ENCODE results near the gene IPO13. TPM values are rescaled to one million over a fixed set of nuclear protein-coding genes. Genes with fewer than 3 reads are reported as not detected.

IPO13 gene
- polyA plus RNA-seq, 3 donors, result 10.1 to 20.4 (median 10.6) TPM

GRCh38 chr1:43936431-43937151 is 10.2 kb upstream of the IPO13 start:
- Histone ChIP-seq H3K4me1 (ENCODE audit: control insufficient read depth in 1 of 2, insufficient read depth in 2 of 2, low read length in 2 of 2) (peaks cover 35 to 39% of the 10 kb centered on the region in 2 donors), H3K4me3 (replicated peaks in 1 of 3; ENCODE audit: low read depth in 2 of 3, low read length in 3 of 3) (peak overlapping the region in 2 of 3 experiments; percentile 2 to 68), H3K9ac (ENCODE audit: insufficient read depth, low read length, poor library complexity, severe bottlenecking) (peak overlapping the region; percentile 19), H3K4me2 (replicated peaks; ENCODE audit: extremely low read depth, low read length, poor library complexity, severe bottlenecking) (peak overlapping the region; percentile 86), H2AFZ (ENCODE audit: insufficient read depth, low read depth, low read length, poor library complexity, severe bottlenecking) (peak overlapping the region; percentile 61), H3K27me3 (ENCODE audit: control insufficient read depth in 2 of 2, insufficient read depth in 2 of 2, low read length in 2 of 2) (peaks cover 0 to 7% of the 10 kb centered on the region in 2 donors), H3K79me2 (ENCODE audit: insufficient read depth, low read length) (peaks cover 13% of the 10 kb centered on the region), H3K9me3 (replicated peaks in 1 of 2; ENCODE audit: control insufficient read depth in 1 of 2, insufficient read depth in 1 of 2, low read length in 2 of 2) (no peaks in the 10 kb centered on the region), H4K20me1 (ENCODE audit: insufficient read depth, low read length) (no peaks in the 10 kb centered on the region), H3K36me3 (replicated peaks in 1 of 2; ENCODE audit: control insufficient read depth in 1 of 2, insufficient read depth in 2 of 2, low read length in 2 of 2) (no peaks in the 10 kb centered on the region), H3K27ac (ENCODE audit: low read depth in 1 of 2, low read length in 2 of 2) (no peak overlapping the region)
- intact Hi-C loops (cut with micrococcal nuclease), result loop anchor here in 1 of 2 donors (10.0 kb wide), 1 partner anchor 402 kb away; the partner anchor contains the start of gene PTPRF
- H3K4me3 Mint-ChIP-seq, result peak overlapping the region; percentile 62 to 77
- peaks cover 6 to 25% (median 11%) of the 10 kb centered on the region in 3 donors for H3K27me3 Mint-ChIP-seq (ENCODE audit: low read depth in 3 of 3)
- DNase-seq, result peak; percentile 42 to 49 (median 49)
- TF ChIP-seq CTCF (IDR thresholded peaks at IDR 0.05), result no peak
- H3K36me3 Mint-ChIP-seq, result peaks cover 0 to 9% of the 10 kb centered on the region in 2 donors
- no peak overlapping the region for H3K27ac Mint-ChIP-seq
- H3K9me3 Mint-ChIP-seq, result no peaks in the 10 kb centered on the region
- peaks cover 46% of the 10 kb centered on the region for H3K4me1 Mint-ChIP-seq
- WGBS (ENCODE audit: insufficient coverage), result 6% methylated on average over 54 of the region's 56 CpGs

DNA sequence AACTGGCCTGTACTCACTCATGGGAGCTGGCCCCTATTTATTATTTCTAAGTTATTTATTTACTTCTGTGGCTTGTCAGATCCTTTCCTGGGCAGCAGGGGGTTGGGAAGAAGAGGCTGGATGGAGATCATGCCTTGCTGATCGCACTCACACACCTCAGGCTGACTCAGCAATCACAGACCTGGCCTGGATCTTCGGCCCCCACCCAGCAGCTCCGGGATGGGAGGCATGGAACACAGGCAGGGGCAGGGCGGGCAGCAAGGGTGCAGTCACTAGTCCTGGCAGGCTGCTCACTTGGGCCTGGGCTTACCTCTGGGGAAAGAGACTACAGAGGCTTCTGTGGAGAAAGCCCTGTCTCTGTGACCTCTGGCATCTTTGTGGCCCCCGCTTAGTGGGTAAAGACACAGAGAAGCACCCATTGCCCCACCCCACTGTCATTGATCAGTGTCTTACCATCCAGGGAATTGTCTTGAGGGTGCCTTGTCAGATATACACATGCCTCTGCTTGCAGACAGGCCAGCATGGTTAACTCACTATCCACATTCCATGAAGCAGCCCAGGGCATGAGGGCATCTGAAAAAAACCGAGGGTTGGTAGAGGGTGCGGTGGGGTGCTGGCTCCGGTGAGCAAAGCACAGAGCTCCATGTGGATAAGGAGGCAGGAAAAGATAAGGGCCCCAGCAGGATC is 9.4 kb upstream of the IPO13 start:
- Mint-ChIP-seq H3K4me3 (no peak overlapping the region), H3K36me3 (peaks cover 0 to 9% of the 10 kb centered on the region in 2 donors), H3K4me1 (peaks cover 46% of the 10 kb centered on the region), H3K9me3 (no peaks in the 10 kb centered on the region), H3K27me3 (ENCODE audit: low read depth in 3 of 3) (peaks cover 6 to 25% (median 11%) of the 10 kb centered on the region in 3 donors), H3K27ac (peak overlapping the region in 1 of 7 donors; percentile 41)
- no peak for DNase-seq
- Histone ChIP-seq H3K9ac (ENCODE audit: insufficient read depth, low read length, poor library complexity, severe bottlenecking) (no peak overlapping the region), H3K4me2 (replicated peaks; ENCODE audit: extremely low read depth, low read length, poor library complexity, severe bottlenecking) (no peak overlapping the region), H3K27me3 (ENCODE audit: control insufficient read depth in 2 of 2, insufficient read depth in 2 of 2, low read length in 2 of 2) (peaks cover 0 to 7% of the 10 kb centered on the region in 2 donors), H3K4me3 (replicated peaks in 1 of 3; ENCODE audit: low read depth in 2 of 3, low read length in 3 of 3) (no peak overlapping the region), H3K36me3 (replicated peaks in 1 of 2; ENCODE audit: control insufficient read depth in 1 of 2, insufficient read depth in 2 of 2, low read length in 2 of 2) (no peaks in the 10 kb centered on the region), H3K4me1 (ENCODE audit: control insufficient read depth in 1 of 2, insufficient read depth in 2 of 2, low read length in 2 of 2) (peaks cover 35 to 39% of the 10 kb centered on the region in 2 donors), H4K20me1 (ENCODE audit: insufficient read depth, low read length) (no peaks in the 10 kb centered on the region), H2AFZ (ENCODE audit: insufficient read depth, low read depth, low read length, poor library complexity, severe bottlenecking) (no peak overlapping the region), H3K27ac (ENCODE audit: low read depth in 1 of 2, low read length in 2 of 2) (no peak overlapping the region), H3K9me3 (replicated peaks in 1 of 2; ENCODE audit: control insufficient read depth in 1 of 2, insufficient read depth in 1 of 2, low read length in 2 of 2) (no peaks in the 10 kb centered on the region), H3K79me2 (ENCODE audit: insufficient read depth, low read length) (peaks cover 13% of the 10 kb centered on the region)
- intact Hi-C loops (cut with micrococcal nuclease), result loop anchor here in 1 of 2 donors (10.0 kb wide), 1 partner anchor 403 kb away; the partner anchor contains the start of gene PTPRF
- no peak for TF ChIP-seq CTCF (IDR thresholded peaks at IDR 0.05)
- WGBS (ENCODE audit: insufficient coverage), result 100% methylated on average over 4 of the region's 8 CpGs

All from CD14-positive monocyte (primary cell).